NCI-H1048 (cell line): ENCODE data around the gene KBTBD6.
"Not testable (repeated sequence)": the region's sequence is repeated elsewhere in the genome, so short reads cannot be mapped to it uniquely, and the experiment has no call there.

Source experiments
- DNase-seq: peaks from one replicate; lab custom pipeline; 2025; lab: John Stamatoyannopoulos, UW

The KBTBD6 gene

DNA sequence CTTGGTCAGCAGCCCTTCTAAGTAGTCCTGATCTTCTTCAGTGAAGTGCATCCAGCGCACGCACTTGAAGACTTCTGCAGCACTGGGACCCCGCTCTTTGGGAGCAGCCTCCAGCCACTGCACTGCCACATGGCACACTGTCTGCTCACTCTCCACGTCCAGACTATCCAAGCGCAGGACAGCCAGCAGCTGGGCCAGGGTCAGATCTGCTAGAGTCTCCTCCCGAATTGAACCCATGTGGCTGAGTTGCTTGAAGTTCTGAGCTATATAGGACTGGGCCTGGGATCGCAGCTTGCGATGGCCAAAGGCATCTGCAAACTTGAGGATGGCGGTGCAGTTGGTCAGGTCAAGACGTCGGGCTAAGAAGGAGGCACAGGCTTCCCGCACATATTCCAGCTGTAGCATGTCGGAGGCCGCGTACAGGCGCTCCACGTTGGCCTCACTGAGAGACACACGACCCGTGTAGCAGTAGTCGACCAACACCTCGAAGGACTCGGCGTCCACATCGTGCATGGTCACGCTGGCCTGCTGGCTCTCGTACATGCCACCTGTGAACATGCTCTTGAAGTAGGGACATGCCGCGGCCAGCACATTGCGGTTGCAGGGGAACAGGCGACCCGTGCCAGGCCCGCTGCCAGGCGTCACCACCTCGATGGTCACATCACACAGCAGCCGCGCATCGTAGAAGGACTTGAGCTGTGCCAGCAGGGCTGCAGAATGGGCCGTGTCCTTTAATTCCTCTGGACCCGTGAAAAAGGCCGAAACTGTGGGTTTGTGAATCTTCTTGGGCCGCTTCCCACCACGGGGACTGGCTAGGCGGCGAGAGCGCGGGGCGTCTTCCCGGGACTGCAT, 716 bp downstream of the KBTBD6 start:
- DNase-seq, result not testable (repeated sequence)

DNA sequence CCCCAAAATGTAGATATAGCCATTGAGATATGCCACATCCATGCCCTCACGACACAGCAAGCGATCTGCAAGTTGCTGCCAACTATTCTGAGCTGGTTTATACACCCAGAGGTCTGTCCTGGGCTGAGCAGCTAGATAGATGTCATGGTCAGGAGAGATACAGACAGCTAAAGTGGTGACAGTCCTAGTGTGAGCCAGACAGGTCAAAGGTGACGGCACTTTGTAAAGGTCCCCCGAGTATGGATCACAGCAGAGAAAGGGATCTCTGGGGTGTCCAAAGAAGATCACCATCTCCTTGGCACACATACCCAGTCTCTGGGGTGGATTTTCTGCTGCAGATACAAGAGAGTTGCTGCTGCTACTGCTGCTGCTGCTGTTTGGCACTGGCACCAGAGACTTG, 1.4 kb downstream of the KBTBD6 start:
- not testable (repeated sequence) for DNase-seq

DNA sequence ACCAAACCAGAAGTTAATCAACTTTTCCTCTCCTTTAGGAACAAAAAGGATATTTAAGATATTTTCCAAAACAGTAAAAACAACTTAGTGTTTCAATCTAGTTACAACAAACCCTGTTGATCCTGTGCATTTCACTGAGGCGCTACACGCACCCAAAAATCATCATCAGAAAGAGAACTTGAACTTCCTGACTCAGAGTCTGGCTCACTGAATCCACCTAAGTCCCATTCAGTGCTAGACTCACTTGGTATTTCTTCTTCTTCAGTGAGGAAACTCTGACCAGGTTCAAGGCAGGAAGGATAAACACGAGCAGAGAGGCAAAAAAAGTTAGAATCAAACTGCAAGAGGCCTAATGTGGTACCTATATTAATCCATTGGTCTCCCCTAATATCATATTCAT, 2.2 kb downstream of the KBTBD6 start:
- DNase-seq, result no peak

DNA sequence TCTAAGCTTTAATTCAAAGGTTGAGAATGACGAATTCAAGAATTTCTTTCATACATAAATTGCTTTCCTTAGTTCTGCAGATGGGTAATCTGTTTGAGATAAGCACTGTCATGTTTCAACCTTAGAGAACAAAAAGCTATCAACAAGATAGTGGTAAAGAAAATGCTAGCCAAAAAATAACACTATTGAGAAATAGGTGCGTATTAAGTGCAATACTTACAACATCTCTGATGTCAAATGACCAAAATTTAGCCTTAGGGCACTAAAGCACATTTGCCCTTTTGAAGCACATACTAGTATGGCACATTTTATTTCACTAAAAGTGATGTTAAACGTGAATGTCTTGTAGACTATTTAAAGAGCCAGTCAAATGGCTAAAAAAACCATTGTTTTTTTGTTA, 4.9 kb downstream of the KBTBD6 start:
- no peak for DNase-seq

DNA sequence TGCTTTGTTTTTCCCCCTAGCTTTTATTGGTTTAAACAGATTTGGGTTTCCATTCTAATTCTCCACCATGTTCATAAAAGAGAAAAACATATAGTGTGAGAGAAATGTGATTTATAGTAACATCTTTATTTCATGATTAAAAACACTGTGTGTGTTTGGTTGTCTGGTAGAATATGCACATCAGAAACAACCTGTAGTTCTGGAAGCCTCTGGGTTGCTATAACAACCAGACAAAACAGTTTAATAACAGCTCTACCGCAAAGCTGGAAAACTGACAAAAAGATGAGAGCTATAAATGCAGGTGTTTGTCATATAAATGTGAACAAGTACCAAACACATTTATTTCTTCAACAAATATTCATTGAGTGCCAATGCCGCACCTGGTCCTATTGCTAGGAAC, 9.8 kb downstream of the KBTBD6 start:
- DNase-seq, result no peak

DNA sequence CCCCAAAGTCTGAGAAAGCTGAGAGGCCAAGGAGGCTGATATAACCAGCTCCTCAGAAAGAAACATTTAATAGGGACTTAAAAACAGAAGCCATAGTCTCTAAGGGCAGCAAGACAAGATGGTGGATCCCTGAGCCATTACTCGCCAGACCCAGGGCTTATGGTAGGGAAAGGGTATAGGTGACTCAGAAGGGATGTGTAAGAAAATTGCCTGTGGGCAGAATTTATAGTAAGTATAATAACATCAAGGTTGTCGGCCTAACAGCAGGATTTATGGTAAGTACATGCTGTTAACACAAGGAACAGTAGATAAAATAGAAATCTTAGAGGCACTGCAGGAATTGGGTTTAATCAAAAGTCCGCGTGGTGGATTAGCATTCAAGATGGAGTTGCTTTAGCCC, 14.7 kb downstream of the KBTBD6 start:
- DNase-seq, result no peak

DNA sequence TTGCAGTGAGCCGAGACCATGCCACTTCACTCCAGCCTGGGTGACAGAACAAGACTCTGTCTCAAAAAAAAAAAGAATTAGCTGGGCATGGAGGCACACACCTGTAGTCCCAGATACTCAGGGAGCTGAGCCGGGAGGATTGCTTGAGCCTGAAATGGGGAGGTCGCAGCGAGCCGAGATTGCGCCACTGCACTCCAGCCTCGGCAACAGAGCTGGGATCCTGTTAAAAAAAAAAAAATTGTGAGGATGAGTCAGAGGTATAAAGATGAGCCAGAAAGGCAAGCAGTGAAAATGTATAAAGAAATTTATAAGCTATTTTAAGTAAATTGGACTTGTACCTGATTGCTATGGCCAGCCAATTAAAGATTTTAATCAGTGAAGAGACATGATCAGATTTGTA, 21.1 kb downstream of the KBTBD6 start:
- DNase-seq, result no peak

DNA sequence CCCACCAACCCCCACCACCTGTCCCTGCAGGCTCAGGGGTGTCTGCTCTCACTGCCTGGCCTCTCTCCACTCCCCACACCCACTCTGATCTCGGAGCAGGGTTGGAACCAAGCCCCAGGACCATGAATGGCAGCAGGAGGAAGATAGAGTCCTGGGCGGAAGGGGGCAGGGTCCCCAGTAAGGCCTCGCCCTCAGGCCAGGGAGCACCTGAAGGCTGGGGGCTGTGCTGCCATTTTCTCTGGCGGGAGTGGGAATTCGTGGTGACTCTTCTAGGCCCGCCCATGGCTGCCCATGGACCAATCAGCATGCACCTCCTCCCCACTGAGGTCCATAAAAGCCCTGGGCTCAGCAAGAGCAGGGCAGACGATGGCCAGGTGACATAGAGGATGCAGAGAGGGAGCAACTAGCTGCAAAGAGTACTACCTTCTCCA, 25.0 kb downstream of the KBTBD6 start:
- DNase-seq, result no peak

DNA sequence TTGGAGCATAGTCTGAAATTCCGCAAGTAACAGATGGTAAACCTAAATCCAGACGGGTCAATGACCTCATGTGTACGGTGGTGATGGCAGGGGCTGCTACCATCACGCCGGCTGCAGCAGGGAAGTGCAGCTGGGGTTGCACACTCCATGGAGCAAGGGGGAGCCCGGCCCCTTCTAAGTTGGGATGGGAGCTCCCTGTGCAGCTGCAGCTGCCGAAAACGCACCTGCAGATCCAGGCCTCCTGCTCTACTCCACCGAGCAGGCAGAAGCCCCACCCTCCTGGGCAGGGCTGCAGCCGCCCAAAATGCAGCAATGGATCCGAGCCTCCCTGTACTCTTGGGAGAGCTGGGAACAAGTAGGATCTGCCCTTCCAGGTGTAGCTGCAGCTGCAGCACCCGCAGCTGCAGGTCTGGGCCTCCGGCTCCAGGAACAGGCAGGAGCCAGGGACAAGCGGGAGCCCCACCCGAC, 25.5 kb downstream of the KBTBD6 start:
- no peak for DNase-seq

DNA sequence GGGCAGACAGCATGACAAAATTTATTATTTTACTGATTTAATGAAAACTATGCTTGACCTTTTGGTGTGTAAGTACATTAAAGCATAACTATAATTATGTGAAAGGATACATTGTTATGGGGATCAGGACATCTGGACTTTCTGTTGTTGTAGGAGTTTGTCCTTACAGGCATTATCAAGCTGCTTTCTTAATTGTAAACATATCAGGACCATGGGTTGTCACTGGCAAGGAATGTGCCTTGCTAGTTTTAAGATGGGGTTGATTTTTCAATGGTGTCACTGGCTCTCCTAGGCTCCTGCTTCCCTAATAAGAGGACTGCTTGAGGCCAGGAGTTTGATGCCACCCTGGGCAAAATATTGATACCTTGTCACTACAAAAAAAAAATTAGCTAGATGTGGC, 32.6 kb downstream of the KBTBD6 start:
- no peak for DNase-seq

DNA sequence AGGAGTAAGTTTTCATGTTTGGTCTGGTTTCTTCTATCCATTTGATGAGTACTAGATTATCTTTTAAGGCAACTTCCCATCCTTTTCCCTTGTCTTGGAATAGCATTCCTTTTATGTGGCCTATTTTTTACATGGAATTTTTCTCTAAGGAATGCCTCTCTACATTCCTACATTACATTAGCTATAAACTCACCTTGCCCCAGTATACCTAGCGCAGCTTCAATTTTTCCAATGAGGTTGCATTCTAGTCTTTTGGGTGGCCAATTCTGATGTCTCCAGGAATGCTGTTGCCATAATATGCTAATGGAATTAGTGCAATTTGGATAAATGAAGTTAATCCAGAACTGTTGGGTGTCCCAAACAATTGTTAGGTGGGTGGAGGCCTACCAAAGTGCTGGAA, 33.8 kb downstream of the KBTBD6 start:
- no peak for DNase-seq

DNA sequence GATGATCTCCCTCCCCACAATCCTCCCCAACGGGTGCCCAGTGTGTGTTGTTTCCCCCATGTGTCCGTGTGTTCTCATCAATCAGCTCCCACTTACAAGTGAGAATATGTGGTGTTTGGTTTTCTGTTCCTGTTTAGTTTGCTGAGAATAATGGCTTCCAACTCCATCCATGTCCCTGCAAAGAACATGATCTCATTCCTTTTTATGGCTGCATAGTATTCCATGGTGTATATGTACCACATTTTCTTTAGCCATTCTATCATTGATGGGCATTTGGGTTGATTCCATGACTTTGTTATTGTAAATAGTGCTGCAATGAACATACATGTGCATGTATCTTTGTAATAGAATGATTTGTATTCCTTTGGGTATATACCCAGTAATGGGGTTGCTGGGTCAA, 36.9 kb downstream of the KBTBD6 start:
- DNase-seq, result not testable (repeated sequence)

DNA sequence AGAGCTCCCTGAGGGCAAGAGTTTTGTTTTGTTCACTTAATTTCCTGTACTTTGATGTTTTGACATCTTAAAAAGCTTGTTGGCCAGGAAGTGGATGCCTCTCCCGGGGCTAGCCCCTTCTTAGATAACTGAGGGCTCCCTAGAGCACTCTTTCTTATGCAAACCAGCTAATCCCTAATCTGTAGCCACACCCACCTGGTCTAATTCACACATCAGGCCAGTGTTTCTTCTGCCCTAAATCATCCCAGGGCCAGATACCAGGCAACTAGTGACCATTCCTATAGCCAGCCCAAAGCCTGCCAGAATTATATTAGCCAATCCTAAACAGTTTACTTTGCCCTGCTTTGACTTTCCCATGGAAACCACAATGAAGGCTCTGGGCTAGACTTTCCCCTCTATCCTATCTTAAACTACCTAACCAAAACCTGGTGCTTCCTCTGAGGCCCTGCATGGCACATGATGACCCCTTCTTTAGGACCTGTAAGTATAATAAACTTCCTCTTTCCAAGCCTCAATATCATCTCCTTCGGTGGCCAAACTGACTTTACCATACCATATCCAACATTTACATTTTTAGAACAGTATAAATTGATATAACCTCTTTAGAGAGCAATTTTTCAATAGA, 46.5 kb downstream of the KBTBD6 start:
- no peak for DNase-seq

DNA sequence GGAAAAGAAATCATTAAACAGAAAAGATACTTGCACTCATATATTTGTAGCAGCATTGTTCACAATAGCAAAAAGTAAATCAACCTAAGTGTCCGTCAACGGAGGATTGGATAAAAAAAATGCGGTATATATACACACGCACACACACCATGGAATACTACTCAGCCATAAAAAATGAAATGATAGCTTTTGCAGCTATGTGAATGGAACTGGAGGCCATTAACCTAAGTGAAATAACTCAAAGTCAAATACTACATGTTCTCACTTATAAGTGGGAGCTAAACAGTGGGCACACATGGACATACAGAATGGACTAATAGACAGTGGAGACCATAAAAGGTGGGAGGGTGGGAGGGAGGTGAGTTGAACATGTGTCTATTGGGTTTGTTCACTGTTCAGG, 52.9 kb downstream of the KBTBD6 start:
- no peak for DNase-seq
